Fibroblast of the aortic adventitia (primary cell): ENCODE data around the gene GOLT1A. TPM values are rescaled to one million over a fixed set of nuclear protein-coding genes. Genes with fewer than 3 reads are reported as not detected.

Experiments used
- DNase-seq: peaks from one replicate; pipeline ENCODE4 v3.0.0-alpha.2; 2010; ENCODE audit warnings: low read depth
- H3K4me3 ChIP-seq: 2 replicates; pipeline ENCODE4 v1.5.1; 2011; ENCODE audit warnings: low read depth, mild to moderate bottlenecking, control low read depth, low read length, moderate library complexity
- CTCF ChIP-seq: IDR thresholded peaks from 2 replicates; pipeline ENCODE4 v1.5.1; 2011; ENCODE audit warnings: mild to moderate bottlenecking, low read length, control low read depth, inconsistent platforms; ENCODE audit not compliant: insufficient read depth
- total RNA-seq: library from RNA; depleted of rRNA; stranded (reverse); fragments of >200 nt; gene quantifications from 2 replicates; pipeline ENCODE4 v1.2.3, GENCODE V29; 2012; ENCODE audit warnings: low replicate concordance

GOLT1A gene
- total RNA-seq, 1 donor: not detected

GRCh38 chr1:204218552-204218951 lies 4.8 kb upstream of the GOLT1A start:
- no peak for DNase-seq
- H3K4me3 ChIP-seq: no peak overlapping the region
- no peak for TF ChIP-seq CTCF

- TF ChIP-seq CTCF: no peak
- no peak overlapping the region for H3K4me3 ChIP-seq
- no peak for DNase-seq
Measured at GRCh38 chr1:204217648-204218000, 3.8 kb upstream of the GOLT1A start.

- DNase-seq: no peak
- no peak for TF ChIP-seq CTCF
- H3K4me3 ChIP-seq: no peak overlapping the region
Measured at GRCh38 chr1:204216880-204217647, 3.3 kb upstream of the GOLT1A start.

- no peak overlapping the region for H3K4me3 ChIP-seq
- no peak for DNase-seq
- no peak for TF ChIP-seq CTCF
Measured at GRCh38 chr1:204216236-204216635, 2.4 kb upstream of the GOLT1A start.

GRCh38 chr1:204212715-204213114 lies 1.1 kb downstream of the GOLT1A start:
- no peak for TF ChIP-seq CTCF
- H3K4me3 ChIP-seq: no peak overlapping the region
- DNase-seq: no peak

GRCh38 chr1:204211046-204211445 lies 2.7 kb downstream of the GOLT1A start:
- TF ChIP-seq CTCF: no peak
- no peak for DNase-seq
- no peak overlapping the region for H3K4me3 ChIP-seq

GRCh38 chr1:204207136-204207616 lies 6.6 kb downstream of the GOLT1A start:
- TF ChIP-seq CTCF: peak; percentile 92
- peak; percentile 23 for DNase-seq
- no peak overlapping the region for H3K4me3 ChIP-seq
